Tibial nerve (tissue), 4 donors: ENCODE measurements around the gene DDX20.
A peak's percentile ranks its signal among the peaks of the same experiment; 100 is the strongest.

Experiments
- CTCF ChIP-seq, 5 experiments: fragments of 200-600 bp in 3 of 5; fragments of 450-650 bp in 2 of 5; sonication (generic) in 3 of 5; IDR thresholded peaks; one replicate each; pipeline ENCODE4 v1.5.1; 2016 to 2019; ENCODE audit warnings: antibody characterized with exemption in 5 of 5, mild to moderate bottlenecking in 3 of 5, moderate library complexity in 2 of 5
- EP300 ChIP-seq, 2 donors: sonication (generic); formaldehyde crosslinking; IDR thresholded peaks; one replicate each; pipeline ENCODE4 v1.6.1; 2017; ENCODE audit warnings: antibody characterized with exemption in 2 of 2, mild to moderate bottlenecking in 1 of 2
- POLR2A ChIP-seq, 2 donors: fragments of 450-650 bp; IDR thresholded peaks; one replicate each; pipeline ENCODE4 v1.6.1; 2017; ENCODE audit warnings: antibody characterized with exemption in 2 of 2, mild to moderate bottlenecking in 2 of 2, moderate library complexity in 2 of 2

GRCh38 chr1:111733183-111733991 lies 22.3 kb upstream of the DDX20 start:
- TF ChIP-seq CTCF (IDR thresholded peaks at IDR 0.05) (no peak), POLR2A (IDR thresholded peaks at IDR 0.05) (no peak), EP300 (IDR thresholded peaks at IDR 0.05) (peak in 1 of 2 donors; percentile 52)
